Immature natural killer cell (primary cell): ENCODE data around the gene BAG3. TPM values are rescaled to one million over a fixed set of nuclear protein-coding genes. Genes with fewer than 3 reads are reported as not detected.
A peak's percentile ranks its signal among the peaks of the same experiment; 100 is the strongest.
"Not testable (repeated sequence)": the region's sequence is repeated elsewhere in the genome, so short reads cannot be mapped to it uniquely, and the experiment has no call there.

Experiments used
- DNase-seq, 3 donors: peaks; one replicate each; pipeline ENCODE4 v3.0.0; 2022; ENCODE audit warnings: mixed read lengths in 1 of 3
- H3K27ac Mint-ChIP-seq, 6 donors: one replicate each; pipeline ENCODE4 v1.8.0; 2020; ENCODE audit warnings: mixed read lengths in 6 of 6, mild to moderate bottlenecking in 5 of 6, inconsistent platforms in 4 of 6, moderate library complexity in 3 of 6
- H3K27me3 Mint-ChIP-seq, 3 donors: one replicate each; pipeline ENCODE4 v1.8.0; 2020 to 2021; ENCODE audit warnings: low read depth in 3 of 3, mild to moderate bottlenecking in 3 of 3, mixed read lengths in 3 of 3, moderate library complexity in 3 of 3, inconsistent platforms in 1 of 3
- H3K36me3 Mint-ChIP-seq, 3 donors: one replicate each; pipeline ENCODE4 v1.8.0; 2020; ENCODE audit warnings: mixed read lengths in 3 of 3, inconsistent platforms in 2 of 3, mild to moderate bottlenecking in 2 of 3
- H3K4me1 Mint-ChIP-seq, 2 donors: one replicate each; pipeline ENCODE4 v1.8.0; 2020; ENCODE audit warnings: inconsistent platforms in 2 of 2, mild to moderate bottlenecking in 2 of 2, mixed read lengths in 2 of 2, moderate library complexity in 1 of 2
- H3K4me3 Mint-ChIP-seq, 5 donors: one replicate each; pipeline ENCODE4 v1.8.0; 2020; ENCODE audit warnings: mild to moderate bottlenecking in 5 of 5, mixed read lengths in 5 of 5, inconsistent platforms in 3 of 5, moderate library complexity in 3 of 5
- H3K9me3 Mint-ChIP-seq, 6 donors: one replicate each; pipeline ENCODE4 v1.8.0; 2020; ENCODE audit warnings: mild to moderate bottlenecking in 6 of 6, mixed read lengths in 6 of 6, inconsistent platforms in 4 of 6, moderate library complexity in 3 of 6
- polyA plus RNA-seq, 3 donors: library from polyadenylated mRNA; unstranded; fragments of 300-500 nt; fragmentation: Illumina TruSeq; gene quantifications; one replicate each; pipeline ENCODE4 v1.2.3, GENCODE V29; 2021

The BAG3 gene
- polyA plus RNA-seq, 3 donors from 2014 or later = 0.57 to 3.1 (median 2.2) TPM

GRCh38 chr10:119701861-119702260, 50.7 kb downstream of the BAG3 start:
- Mint-ChIP-seq H3K4me3 (no peak overlapping the region), H3K27ac (no peak overlapping the region), H3K9me3 (no peaks in the 10 kb centered on the region)

DNA sequence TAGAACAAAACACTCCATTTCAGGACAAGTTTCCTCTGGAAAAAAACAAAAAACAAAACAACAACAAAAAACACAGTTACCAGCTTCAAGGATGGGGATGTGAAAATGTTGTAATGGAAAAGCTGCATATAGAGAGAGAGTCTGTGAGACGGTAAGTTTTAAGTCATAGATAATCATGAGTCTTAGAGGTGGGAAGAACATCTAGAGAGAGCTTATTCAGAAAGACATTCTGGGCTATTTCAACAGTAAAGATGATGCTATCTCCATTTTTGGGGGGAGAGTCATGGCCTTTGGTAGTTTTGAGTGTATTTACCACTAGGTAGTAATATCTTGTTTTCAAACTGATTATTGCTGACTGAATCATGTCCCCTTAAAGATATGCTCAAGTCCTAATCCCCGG, 51.4 kb downstream of the BAG3 start:
- DNase-seq = no peak
- H3K9me3 Mint-ChIP-seq = no peaks in the 10 kb centered on the region
- peaks cover 0 to 3% (median 2%) of the 10 kb centered on the region in 3 donors for H3K27me3 Mint-ChIP-seq
- H3K27ac Mint-ChIP-seq = no peak overlapping the region
- H3K36me3 Mint-ChIP-seq = peaks cover 0 to 15% (median 4%) of the 10 kb centered on the region in 3 donors
- no peaks in the 10 kb centered on the region for H3K4me1 Mint-ChIP-seq
- H3K4me3 Mint-ChIP-seq = no peak overlapping the region

More at GRCh38 chr10:119701861-119702260, 50.7 kb downstream of the BAG3 start:
- H3K4me1 Mint-ChIP-seq = no peaks in the 10 kb centered on the region
- DNase-seq = no peak
- H3K27me3 Mint-ChIP-seq = peaks cover 0 to 3% (median 2%) of the 10 kb centered on the region in 3 donors
- peaks cover 0 to 9% (median 4%) of the 10 kb centered on the region in 3 donors for H3K36me3 Mint-ChIP-seq

DNA sequence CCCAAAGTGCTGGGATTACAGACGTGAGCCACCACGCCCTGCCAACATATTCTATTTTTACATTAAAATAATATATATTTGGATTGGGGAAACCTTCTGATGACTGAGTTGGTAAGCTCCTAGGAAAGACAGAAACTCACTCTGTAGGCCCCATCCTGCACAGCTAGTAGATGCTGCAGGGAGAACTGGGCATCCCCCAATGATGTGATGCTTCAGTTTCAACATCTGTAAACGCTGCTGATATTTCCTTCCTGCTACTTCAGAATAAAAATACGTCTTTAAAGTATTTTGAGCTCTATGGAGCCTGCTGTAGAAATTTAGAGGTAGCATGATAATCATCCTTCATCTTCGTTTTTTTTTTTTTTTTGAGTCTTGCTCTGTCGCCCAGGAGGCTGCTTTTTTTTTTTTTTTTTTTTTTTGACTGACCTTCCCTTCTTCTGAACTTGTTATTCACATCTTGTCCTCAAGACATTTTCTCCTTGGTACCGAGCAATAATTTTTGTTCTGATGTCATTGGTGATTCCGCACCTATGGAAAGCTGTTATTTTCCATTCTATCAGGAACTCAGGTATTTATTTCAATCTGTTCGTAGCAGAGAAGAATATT, 52.8 kb downstream of the BAG3 start:
- Mint-ChIP-seq H3K4me1 (no peaks in the 10 kb centered on the region), H3K4me3 (no peak overlapping the region), H3K36me3 (peaks cover 0 to 15% (median 4%) of the 10 kb centered on the region in 3 donors), H3K27ac (no peak overlapping the region), H3K9me3 (no peaks in the 10 kb centered on the region), H3K27me3 (peaks cover 0 to 3% (median 2%) of the 10 kb centered on the region in 3 donors)
- DNase-seq = no peak

- no peak overlapping the region for H3K4me3 Mint-ChIP-seq
- peaks cover 0 to 5% (median 2%) of the 10 kb centered on the region in 3 donors for H3K27me3 Mint-ChIP-seq
- H3K36me3 Mint-ChIP-seq = peaks cover 0 to 15% (median 4%) of the 10 kb centered on the region in 3 donors
- no peak overlapping the region for H3K27ac Mint-ChIP-seq
- no peaks in the 10 kb centered on the region for H3K9me3 Mint-ChIP-seq
- no peak for DNase-seq
- no peaks in the 10 kb centered on the region for H3K4me1 Mint-ChIP-seq
Observed at GRCh38 chr10:119705434-119705831, 54.3 kb downstream of the BAG3 start.

- H3K27ac Mint-ChIP-seq = no peak overlapping the region
- no peaks in the 10 kb centered on the region for H3K9me3 Mint-ChIP-seq
Observed at GRCh38 chr10:119706521-119707278, 55.5 kb downstream of the BAG3 start.

GRCh38 chr10:119707331-119707730, 56.2 kb downstream of the BAG3 start:
- not testable (repeated sequence) for H3K4me3 Mint-ChIP-seq, H3K4me1 Mint-ChIP-seq, H3K27me3 Mint-ChIP-seq, DNase-seq, H3K9me3 Mint-ChIP-seq, H3K27ac Mint-ChIP-seq
- peaks cover 0 to 15% (median 4%) of the 10 kb centered on the region in 3 donors for H3K36me3 Mint-ChIP-seq

More at GRCh38 chr10:119706521-119707278, 55.5 kb downstream of the BAG3 start:
- Mint-ChIP-seq H3K4me3 (no peak overlapping the region), H3K36me3 (peaks cover 0 to 15% (median 4%) of the 10 kb centered on the region in 3 donors), H3K27me3 (peaks cover 0 to 2% (median 2%) of the 10 kb centered on the region in 3 donors), H3K4me1 (no peaks in the 10 kb centered on the region)
- no peak for DNase-seq

DNA sequence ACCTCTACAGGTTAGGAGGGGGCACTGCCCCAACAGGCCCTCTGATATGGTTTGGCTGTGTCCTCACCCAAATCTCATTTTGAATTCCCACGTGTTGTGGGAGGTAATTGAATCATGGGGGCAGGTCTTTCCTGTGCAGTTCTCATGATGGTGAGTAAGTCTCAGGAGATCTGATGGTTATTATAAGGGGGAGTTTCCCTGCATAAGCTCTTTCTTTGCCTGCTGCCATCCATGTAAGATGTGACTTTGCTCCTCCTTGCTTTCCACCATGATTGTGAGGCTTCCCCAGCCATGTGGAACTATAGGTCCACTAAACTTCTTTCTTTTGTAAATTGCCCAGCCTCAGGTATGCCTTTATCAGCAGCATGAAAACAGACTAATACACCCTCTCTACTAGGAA, 59.8 kb downstream of the BAG3 start:
- not testable (repeated sequence) for H3K4me1 Mint-ChIP-seq, DNase-seq, H3K4me3 Mint-ChIP-seq, H3K27me3 Mint-ChIP-seq, H3K27ac Mint-ChIP-seq, H3K9me3 Mint-ChIP-seq
- peaks cover 0 to 15% (median 4%) of the 10 kb centered on the region in 3 donors for H3K36me3 Mint-ChIP-seq

DNA sequence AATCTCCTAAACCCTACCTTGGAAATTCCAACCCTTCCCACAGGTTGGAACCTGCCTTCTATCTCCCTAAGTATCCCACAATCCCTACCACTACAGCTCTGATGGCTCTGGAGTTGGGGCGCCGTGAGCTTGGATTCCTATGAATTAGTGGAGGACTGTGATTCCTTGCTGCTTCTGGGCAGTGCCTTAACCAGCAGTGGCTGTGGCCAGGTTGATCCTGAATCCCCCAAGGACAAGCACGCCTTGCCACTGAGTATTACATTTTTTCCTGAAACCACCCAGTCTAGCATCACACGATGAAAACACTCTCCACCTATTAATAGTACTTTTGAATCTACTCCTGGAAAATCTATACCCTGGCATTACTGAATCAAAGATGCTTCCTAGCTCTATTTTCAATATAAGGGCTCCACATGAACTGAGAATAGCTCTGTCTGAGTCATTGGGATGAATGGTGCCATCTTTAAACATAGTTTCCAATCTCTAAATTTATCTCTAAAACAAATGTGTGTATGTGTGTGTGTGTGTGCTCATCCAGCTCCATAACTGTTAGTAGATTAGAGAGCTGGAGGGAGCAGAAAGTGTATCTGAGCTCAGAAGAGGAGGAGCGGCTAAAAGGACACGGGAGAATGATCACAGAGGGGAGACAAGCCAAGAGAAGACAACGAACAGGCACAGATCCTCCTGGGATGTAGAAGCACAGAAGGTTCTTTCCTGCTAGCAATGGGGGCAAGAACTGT, 62.7 kb downstream of the BAG3 start:
- Mint-ChIP-seq H3K27ac (no peak overlapping the region), H3K9me3 (no peaks in the 10 kb centered on the region), H3K4me1 (no peaks in the 10 kb centered on the region), H3K4me3 (no peak overlapping the region), H3K27me3 (peaks cover 0 to 2% (median 2%) of the 10 kb centered on the region in 3 donors), H3K36me3 (no peaks in the 10 kb centered on the region)
- DNase-seq = no peak

DNA sequence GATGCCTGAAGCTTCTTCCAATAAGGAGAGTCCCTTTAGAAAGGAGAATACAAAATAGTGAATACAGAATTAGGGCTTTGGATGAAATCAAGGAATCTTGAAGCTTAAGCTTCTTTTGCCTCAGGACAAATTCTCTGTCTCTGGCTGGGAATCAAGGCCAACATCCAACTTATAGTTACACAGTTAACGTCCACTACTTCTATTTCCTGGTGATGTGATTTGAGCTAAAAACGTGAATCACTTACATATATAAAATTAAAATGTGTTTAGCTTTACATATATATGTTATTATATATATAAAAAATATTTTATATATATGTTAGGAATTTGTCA, 63.3 kb downstream of the BAG3 start:
- H3K27ac Mint-ChIP-seq = no peak overlapping the region

DNA sequence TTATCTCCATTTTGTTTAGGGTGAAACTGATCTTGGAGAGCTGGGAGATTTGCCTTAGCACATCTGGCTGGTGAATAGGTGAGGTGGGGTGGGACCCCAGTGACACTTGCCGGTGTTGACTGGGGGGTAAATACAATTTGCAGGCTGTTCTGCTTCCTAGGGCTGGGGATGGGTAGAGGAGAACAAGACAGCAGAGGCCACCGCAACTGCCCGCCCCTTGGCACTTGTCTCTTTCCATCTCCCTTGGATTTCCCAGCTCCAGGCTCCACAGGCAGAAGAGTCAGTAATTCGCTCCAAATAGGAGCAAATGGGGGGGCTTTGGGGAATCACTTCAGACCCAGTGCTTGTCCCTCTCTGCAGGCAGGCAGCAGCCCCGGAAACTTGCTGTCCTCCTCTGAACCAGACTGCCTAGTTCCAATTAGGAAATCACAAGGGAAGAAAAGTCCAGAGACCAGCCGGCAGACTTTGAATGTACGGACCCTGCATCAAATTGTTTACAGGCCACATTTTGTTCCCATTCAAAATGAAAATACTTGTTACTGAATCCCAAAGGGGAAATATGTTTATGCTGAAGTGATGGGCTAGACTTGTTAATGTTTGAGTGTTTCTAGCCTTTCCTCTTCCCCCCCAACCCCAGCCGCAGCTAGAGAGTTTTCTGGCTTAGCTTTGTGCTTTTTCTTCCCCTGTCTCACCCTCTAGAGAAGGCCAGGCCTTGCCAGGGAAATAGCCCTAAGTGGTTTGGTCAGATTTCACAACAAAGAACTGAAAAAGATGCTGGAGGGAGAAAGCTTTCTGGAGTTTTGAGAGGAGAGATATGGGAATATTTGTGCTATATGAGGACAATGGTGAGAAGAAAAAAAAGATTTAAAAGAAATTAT, 64.7 kb downstream of the BAG3 start:
- DNase-seq = no peak
- peaks cover 0 to 2% (median 0%) of the 10 kb centered on the region in 3 donors for H3K27me3 Mint-ChIP-seq
- H3K9me3 Mint-ChIP-seq = no peaks in the 10 kb centered on the region
- no peaks in the 10 kb centered on the region for H3K36me3 Mint-ChIP-seq
- H3K4me1 Mint-ChIP-seq = no peaks in the 10 kb centered on the region
- H3K27ac Mint-ChIP-seq = no peak overlapping the region
- no peak overlapping the region for H3K4me3 Mint-ChIP-seq

More for the DNA sequence above, 63.3 kb downstream of the BAG3 start:
- no peaks in the 10 kb centered on the region for H3K4me1 Mint-ChIP-seq
- H3K27me3 Mint-ChIP-seq = peaks cover 0 to 2% (median 2%) of the 10 kb centered on the region in 3 donors
- no peak for DNase-seq
- no peaks in the 10 kb centered on the region for H3K36me3 Mint-ChIP-seq
- no peak overlapping the region for H3K4me3 Mint-ChIP-seq
- no peaks in the 10 kb centered on the region for H3K9me3 Mint-ChIP-seq

- Mint-ChIP-seq H3K36me3 (no peaks in the 10 kb centered on the region), H3K27me3 (peaks cover 0 to 4% (median 0%) of the 10 kb centered on the region in 3 donors), H3K9me3 (no peaks in the 10 kb centered on the region), H3K4me1 (peaks cover 21 to 31% of the 10 kb centered on the region in 2 donors), H3K4me3 (no peak overlapping the region), H3K27ac (no peak overlapping the region)
- DNase-seq = no peak
Observed at GRCh38 chr10:119723161-119723560, 72.0 kb downstream of the BAG3 start.

GRCh38 chr10:119723624-119724023, 72.4 kb downstream of the BAG3 start:
- H3K27ac Mint-ChIP-seq = peak overlapping the region in 3 of 6 donors; percentile 1 to 28 (median 14)
- H3K4me1 Mint-ChIP-seq = peaks cover 21 to 35% of the 10 kb centered on the region in 2 donors
- H3K36me3 Mint-ChIP-seq = no peaks in the 10 kb centered on the region
- no peaks in the 10 kb centered on the region for H3K9me3 Mint-ChIP-seq
- peaks cover 0 to 4% (median 0%) of the 10 kb centered on the region in 3 donors for H3K27me3 Mint-ChIP-seq
- no peak for DNase-seq
- no peak overlapping the region for H3K4me3 Mint-ChIP-seq
